ENCODE data around the gene CYB5R2.

CYB5R2 gene

DNA sequence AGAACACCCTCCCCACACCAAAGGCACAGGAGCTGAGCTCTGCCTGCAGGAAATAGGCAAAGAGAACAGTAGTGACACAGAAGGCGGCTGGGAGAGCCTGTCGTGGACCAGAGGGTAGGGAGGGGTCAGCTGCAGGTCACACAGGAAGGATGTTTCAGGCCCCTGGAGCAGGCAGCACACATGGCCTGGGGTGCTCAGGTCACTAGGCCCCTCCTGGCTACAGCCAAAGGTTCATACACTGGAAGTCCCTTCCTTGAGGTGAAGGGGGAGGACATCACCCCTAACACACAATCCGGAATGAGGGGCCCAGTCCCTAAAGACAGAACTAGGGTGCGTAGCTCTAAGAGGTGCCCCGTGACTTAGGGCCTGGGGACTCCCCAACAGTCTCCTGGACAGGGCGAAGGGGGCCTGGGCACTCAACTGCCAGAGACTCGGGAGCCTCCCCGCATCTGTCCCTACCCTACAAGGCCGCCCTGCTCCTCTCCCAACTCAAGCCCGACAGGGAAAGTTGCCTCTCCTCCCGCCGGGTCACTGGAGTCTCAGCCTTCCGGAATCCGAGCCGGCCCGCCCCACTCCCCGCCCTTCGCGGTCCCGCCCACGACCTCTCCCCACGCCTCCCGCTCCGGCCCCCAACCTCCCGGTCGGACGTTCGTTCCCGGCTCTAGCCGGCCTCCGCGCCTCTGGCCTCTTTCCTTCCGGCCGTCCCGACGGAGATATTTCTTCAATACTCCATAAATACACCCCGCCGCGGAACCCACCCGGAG lies at the start of gene CYB5R2:
TSS of gene CYB5R2 (minus strand) at position 541 of the 764 bp plus-strand sequence. CDS start 675 bp downstream, outside the sequence.
- peaks cover 62% of the 10 kb centered on the region for H3K27me3 Mint-ChIP-seq
- peak within 1 kb of the TSS; percentile 48 to 49 for H3K27ac Mint-ChIP-seq
- no peak for DNase-seq

DNA sequence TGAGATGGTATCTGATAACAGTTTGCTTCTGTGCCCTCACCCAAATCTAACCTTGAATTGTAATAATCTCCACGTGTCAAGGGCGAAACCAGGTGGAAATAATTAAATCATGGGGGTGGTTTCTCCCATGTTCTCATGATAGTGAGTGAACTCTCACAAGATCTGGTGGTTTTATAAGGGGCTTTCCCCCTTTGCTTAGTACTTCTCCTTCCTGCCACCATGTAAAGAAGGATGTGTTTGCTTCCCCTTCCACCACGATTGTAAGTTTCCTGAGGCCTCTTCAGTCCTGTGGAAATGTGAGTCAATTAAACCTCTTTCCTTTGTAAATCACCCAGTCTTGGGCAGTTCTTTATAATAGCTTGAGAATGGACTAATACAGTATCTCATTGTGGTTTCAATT lies 41.5 kb upstream of the CYB5R2 start:
- ATAC-seq (no peak), DNase-seq (no peak)
- Mint-ChIP-seq H3K4me3 (no peak overlapping the region), H3K27ac (no peak overlapping the region), H3K4me1 (no peaks in the 10 kb centered on the region), H3K27me3 (peaks cover 39% of the 10 kb centered on the region), H3K9me3 (peaks cover 8 to 13% of the 10 kb centered on the region in 2 donors)

More for the DNA sequence above, at the start of gene CYB5R2:
- Mint-ChIP-seq H3K4me1 (peaks cover 36% of the 10 kb centered on the region), H3K4me3 (peak within 1 kb of the TSS; percentile 70 to 75), H3K9me3 (no peaks in the 10 kb centered on the region)
- peak; percentile 24 for ATAC-seq

DNA sequence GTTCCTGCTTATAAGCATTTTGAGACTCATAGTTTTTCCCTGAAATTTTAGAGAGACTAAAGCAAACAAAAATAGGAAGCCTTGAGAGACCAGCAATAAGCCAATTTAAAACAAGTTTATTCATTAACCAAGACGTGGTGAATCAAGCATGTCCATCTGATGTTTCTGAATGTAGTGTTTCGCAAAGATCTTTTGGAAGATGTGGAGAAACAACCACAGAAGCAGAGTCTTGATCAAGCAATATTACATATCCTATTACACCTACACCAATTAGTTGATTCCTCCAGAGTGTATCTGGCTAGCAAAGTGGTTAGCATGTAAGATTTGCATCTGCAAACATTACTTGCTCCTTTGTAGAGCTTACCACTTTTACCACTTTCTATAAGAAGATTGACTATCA lies 33.1 kb upstream of the CYB5R2 start, which contains the start of gene OVCH2:
TSS of gene OVCH2 (minus strand) at position 101 of the 400 bp plus-strand sequence. CDS start at position 18, 83 bp downstream.
- Mint-ChIP-seq H3K4me3 (no peak within 1 kb of the TSS), H3K27me3 (peaks cover 37% of the 10 kb centered on the region), H3K9me3 (no peaks in the 10 kb centered on the region), H3K27ac (peak within 1 kb of the TSS in 1 of 2 donors; percentile 54), H3K4me1 (no peaks in the 10 kb centered on the region)
- DNase-seq (no peak), ATAC-seq (no peak)

GRCh38 chr11:7703740-7704139 lies 30.4 kb upstream of the CYB5R2 start:
- DNase-seq (no peak), ATAC-seq (no peak)
- H3K27ac Mint-ChIP-seq: no peak overlapping the region
- H3K4me3 Mint-ChIP-seq: no peak overlapping the region
- no peaks in the 10 kb centered on the region for H3K4me1 Mint-ChIP-seq
- H3K27me3 Mint-ChIP-seq: peaks cover 22% of the 10 kb centered on the region
- H3K9me3 Mint-ChIP-seq: no peaks in the 10 kb centered on the region

DNA sequence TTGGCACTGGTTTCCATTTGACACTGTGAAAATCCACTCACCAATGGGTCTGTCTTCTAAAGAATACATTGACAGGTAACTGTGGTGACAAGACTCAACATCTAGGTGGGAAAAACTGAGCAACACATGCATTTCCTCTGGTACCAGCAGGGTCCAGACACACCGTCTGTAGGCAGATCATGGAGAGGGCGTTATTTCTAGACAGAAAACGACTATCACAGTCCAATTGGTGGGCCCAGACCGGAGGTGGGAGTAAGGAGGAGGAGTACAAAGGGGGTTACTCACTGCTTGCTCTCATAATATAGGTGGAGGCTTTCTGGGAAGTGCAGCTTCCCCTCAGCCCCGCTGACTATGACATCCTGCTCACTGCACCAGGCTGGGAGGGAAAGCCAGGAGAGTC lies 23.1 kb upstream of the CYB5R2 start:
- Mint-ChIP-seq H3K9me3 (no peaks in the 10 kb centered on the region), H3K27me3 (peaks cover 37% of the 10 kb centered on the region), H3K4me3 (no peak overlapping the region), H3K4me1 (peaks cover 4% of the 10 kb centered on the region), H3K27ac (no peak overlapping the region)
- no peak for DNase-seq
- peak; percentile 24 for ATAC-seq

DNA sequence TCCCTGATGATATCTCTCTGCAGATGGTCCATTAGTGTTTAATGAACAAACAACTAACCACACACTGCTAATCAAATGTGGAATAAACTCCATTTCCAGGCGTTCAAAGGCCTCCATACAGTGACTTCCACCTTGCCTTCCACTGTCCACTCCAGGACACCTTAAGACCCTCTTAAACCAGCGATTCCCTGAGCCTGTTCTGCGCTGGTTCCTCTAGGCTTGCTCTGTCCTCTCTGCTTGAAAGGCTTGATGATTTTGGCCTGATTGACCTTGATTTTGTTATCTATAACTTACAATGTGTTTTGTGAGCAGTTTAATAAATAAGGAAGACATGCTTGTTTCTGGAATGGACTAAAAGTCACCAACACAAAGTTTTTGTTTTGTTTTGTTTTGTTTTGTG lies 20.9 kb upstream of the CYB5R2 start:
- Mint-ChIP-seq H3K4me1 (peaks cover 6% of the 10 kb centered on the region), H3K27me3 (peaks cover 49% of the 10 kb centered on the region), H3K27ac (no peak overlapping the region), H3K4me3 (no peak overlapping the region), H3K9me3 (no peaks in the 10 kb centered on the region)
- DNase-seq: no peak
- ATAC-seq: no peak

- Mint-ChIP-seq H3K27me3 (peaks cover 55% of the 10 kb centered on the region), H3K4me3 (no peak overlapping the region), H3K4me1 (peaks cover 6% of the 10 kb centered on the region)
Measured at GRCh38 chr11:7692426-7692825, 19.1 kb upstream of the CYB5R2 start.

DNA sequence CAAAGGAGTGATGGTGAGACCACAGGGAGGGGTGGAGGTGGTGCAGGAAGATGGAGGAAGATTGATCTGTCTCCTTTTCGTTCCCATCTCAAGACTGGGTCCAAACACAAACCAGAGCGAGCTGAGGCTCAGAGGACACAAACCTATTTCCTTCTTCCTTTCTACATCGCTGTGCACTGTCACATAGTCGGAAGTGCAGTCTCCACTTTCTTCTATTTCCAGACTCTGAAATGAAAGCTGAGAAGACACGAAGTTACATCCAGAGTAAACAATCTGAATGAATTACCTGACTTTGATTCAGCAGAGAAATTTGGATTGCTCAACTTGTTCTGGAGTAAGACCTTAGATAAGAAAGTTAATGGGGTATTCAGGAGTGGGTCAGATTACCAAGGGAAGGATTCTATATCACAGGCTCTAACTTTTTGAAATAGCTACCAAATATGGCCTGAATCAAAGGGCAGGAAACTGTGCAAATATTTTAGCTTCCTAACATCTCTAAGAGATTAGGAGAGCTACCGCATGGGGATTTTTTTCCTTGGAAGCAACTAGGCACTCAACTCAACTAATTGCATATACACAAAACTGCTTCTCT lies 18.6 kb upstream of the CYB5R2 start:
- no peaks in the 10 kb centered on the region for H3K9me3 Mint-ChIP-seq
- peaks cover 56% of the 10 kb centered on the region for H3K27me3 Mint-ChIP-seq
- H3K27ac Mint-ChIP-seq: peak overlapping the region in 1 of 2 donors; percentile 11

More at GRCh38 chr11:7692426-7692825, 19.1 kb upstream of the CYB5R2 start:
- ATAC-seq: no peak
- Mint-ChIP-seq H3K9me3 (no peaks in the 10 kb centered on the region), H3K27ac (no peak overlapping the region)
- DNase-seq: no peak

GRCh38 chr11:7690648-7691047 lies 17.3 kb upstream of the CYB5R2 start:
- no peak overlapping the region for H3K27ac Mint-ChIP-seq
- peaks cover 6% of the 10 kb centered on the region for H3K4me1 Mint-ChIP-seq
- H3K27me3 Mint-ChIP-seq: peaks cover 56% of the 10 kb centered on the region
- H3K4me3 Mint-ChIP-seq: no peak overlapping the region
- no peaks in the 10 kb centered on the region for H3K9me3 Mint-ChIP-seq
- ATAC-seq (peak; percentile 72), DNase-seq (no peak)

More for the DNA sequence above, 18.6 kb upstream of the CYB5R2 start:
- DNase-seq (no peak), ATAC-seq (no peak)
- H3K4me1 Mint-ChIP-seq: peaks cover 6% of the 10 kb centered on the region
- H3K4me3 Mint-ChIP-seq: no peak overlapping the region

- peaks cover 53% of the 10 kb centered on the region for H3K27me3 Mint-ChIP-seq
- DNase-seq (no peak), ATAC-seq (no peak)
- H3K4me3 Mint-ChIP-seq: no peak overlapping the region
- H3K9me3 Mint-ChIP-seq: no peaks in the 10 kb centered on the region
- H3K27ac Mint-ChIP-seq: no peak overlapping the region
- peaks cover 6% of the 10 kb centered on the region for H3K4me1 Mint-ChIP-seq
Measured at GRCh38 chr11:7689239-7689638, 15.9 kb upstream of the CYB5R2 start.

GRCh38 chr11:7688238-7688826 lies 15.0 kb upstream of the CYB5R2 start:
- Mint-ChIP-seq H3K9me3 (no peaks in the 10 kb centered on the region), H3K27me3 (peaks cover 44% of the 10 kb centered on the region), H3K4me3 (no peak overlapping the region), H3K4me1 (peaks cover 6% of the 10 kb centered on the region), H3K27ac (no peak overlapping the region)
- no peak for ATAC-seq
- DNase-seq: peak in 1 of 2 donors; percentile 26

DNA sequence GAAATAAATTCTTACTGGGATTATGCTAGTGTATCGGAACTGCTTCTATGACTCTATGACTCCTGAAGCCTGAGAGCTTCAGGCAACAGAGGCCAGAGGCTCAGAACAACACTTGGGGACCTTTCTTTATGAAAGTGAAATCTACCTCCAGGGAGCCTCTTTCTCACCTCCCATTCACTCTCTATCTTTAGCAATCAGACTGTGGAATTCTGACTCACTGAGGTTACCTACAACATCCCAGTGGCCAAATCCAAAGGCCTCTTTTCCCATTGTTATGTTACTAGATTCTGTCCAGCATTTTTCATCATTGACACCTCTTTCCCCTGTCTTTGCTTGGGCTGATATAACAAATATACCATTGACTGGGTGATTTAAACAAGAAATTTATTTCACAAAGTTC lies 14.1 kb upstream of the CYB5R2 start:
- peaks cover 6% of the 10 kb centered on the region for H3K4me1 Mint-ChIP-seq
- no peaks in the 10 kb centered on the region for H3K9me3 Mint-ChIP-seq
- ATAC-seq: no peak
- DNase-seq: no peak
- no peak overlapping the region for H3K4me3 Mint-ChIP-seq
- no peak overlapping the region for H3K27ac Mint-ChIP-seq
- H3K27me3 Mint-ChIP-seq: peaks cover 35% of the 10 kb centered on the region

DNA sequence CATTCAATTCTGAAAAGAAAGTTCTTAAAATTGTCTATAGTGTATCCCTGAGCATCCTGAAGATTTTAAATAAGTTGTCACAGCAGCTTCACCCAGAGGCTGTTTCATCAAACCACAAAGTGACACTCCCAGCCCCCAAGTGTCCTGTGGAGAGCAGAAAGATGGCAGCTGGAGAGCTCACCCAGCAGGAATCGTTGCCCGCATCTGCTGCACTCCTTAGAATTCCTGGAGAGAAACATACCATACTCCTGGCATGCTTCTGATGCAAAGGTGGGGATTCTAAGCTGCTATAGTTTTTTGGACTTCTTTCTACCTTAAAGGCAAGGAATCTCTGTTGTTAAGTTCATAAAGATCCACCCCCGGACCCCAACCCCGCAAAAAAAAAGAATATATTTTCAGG lies 13.5 kb upstream of the CYB5R2 start:
- H3K9me3 Mint-ChIP-seq: no peaks in the 10 kb centered on the region
- H3K4me1 Mint-ChIP-seq: peaks cover 6% of the 10 kb centered on the region

GRCh38 chr11:7683571-7683970 lies 10.3 kb upstream of the CYB5R2 start:
- DNase-seq: no peak
- ATAC-seq: no peak
- Mint-ChIP-seq H3K27ac (no peak overlapping the region), H3K4me1 (no peaks in the 10 kb centered on the region), H3K9me3 (no peaks in the 10 kb centered on the region), H3K27me3 (peaks cover 22% of the 10 kb centered on the region), H3K4me3 (no peak overlapping the region)

More for the DNA sequence above, 13.5 kb upstream of the CYB5R2 start:
- no peak overlapping the region for H3K4me3 Mint-ChIP-seq
- no peak overlapping the region for H3K27ac Mint-ChIP-seq
- ATAC-seq (no peak), DNase-seq (no peak)
- peaks cover 29% of the 10 kb centered on the region for H3K27me3 Mint-ChIP-seq

DNA sequence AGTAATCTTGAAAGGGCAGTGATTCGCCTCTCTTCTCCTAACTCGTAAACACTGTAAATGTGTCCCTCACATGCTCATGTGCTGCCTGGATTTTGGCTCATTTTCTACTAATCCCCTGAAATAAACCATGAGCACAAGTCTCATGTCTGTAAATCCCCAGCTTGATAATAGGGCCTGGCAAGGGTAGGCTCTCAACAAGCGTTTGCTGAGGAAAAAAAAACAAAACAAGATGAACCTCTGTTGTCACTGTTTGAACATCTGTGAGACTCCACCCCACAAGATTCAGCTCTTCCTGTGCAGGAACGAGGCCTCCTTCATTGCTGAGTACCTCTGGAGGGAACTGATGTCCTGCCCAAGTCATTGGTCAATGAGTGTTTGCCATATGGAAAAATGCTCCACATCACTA lies 4.5 kb upstream of the CYB5R2 start:
- Mint-ChIP-seq H3K27ac (no peak overlapping the region), H3K9me3 (no peaks in the 10 kb centered on the region), H3K4me1 (peaks cover 12% of the 10 kb centered on the region), H3K4me3 (no peak overlapping the region), H3K27me3 (peaks cover 62% of the 10 kb centered on the region)
- ATAC-seq (no peak), DNase-seq (no peak)

DNA sequence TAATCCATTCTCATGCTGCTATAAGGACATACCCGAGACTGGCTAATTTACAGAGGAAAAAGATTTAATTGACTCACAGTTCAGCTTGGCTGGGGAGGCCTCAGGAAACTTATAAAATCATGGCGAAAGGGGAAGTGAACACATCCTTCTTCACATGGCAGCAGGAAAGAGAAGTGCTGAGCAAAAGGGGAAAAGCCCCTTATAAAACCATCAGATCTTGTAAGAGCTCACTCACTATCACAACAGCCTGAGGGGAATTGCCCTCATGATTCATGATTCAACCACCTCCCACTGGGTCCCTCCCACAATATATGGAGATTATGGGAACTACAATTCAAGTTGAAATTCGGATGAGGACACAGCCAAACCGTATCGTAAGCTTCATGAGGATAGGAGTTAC lies 3.8 kb upstream of the CYB5R2 start:
- Mint-ChIP-seq H3K9me3 (no peaks in the 10 kb centered on the region), H3K4me3 (no peak overlapping the region), H3K27ac (no peak overlapping the region), H3K4me1 (peaks cover 20% of the 10 kb centered on the region), H3K27me3 (peaks cover 69% of the 10 kb centered on the region)
- ATAC-seq (no peak), DNase-seq (no peak)
